ENCODE measurements around the gene TRIM56. TPM values are rescaled to one million over a fixed set of nuclear protein-coding genes. Genes with fewer than 3 reads are reported as not detected.
"Not testable (repeated sequence)": the region's sequence is repeated elsewhere in the genome, so short reads cannot be mapped to it uniquely, and the experiment has no call there.

TRIM56 gene
- total and polyA plus RNA-seq, 9 of the 15 experiments (the other 6 are each of a cell fraction or from before 2014, with no cell fraction given): 2.0 to 29.7 (median 11.6) TPM

DNA sequence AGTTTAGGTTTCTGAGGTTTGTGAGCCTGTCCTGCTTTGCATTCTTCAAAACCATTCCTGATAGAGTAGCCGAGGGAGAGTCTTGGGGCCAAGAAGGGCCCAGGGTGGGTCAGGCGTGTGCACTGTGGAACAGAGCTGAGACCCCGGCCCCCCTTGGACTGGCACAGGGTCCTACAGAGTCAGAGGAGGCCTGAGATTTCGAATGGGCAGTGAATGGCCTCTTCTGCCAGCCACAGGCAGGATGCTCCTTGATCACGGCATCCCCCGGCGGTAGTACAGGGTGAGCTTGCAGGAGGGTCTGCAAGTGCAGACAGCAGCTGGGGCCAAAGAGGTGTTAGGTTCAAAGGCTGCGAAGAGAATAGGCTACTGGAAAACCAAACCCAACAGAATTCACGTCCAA lies 4.6 kb downstream of the TRIM56 start:
- CTCF ChIA-PET (ENCODE audit: low intra/inter-chr PET ratio): no interaction called here
- in situ Hi-C loops (cut with MboI): no loop called here
- no peak for FAIRE-seq

DNA sequence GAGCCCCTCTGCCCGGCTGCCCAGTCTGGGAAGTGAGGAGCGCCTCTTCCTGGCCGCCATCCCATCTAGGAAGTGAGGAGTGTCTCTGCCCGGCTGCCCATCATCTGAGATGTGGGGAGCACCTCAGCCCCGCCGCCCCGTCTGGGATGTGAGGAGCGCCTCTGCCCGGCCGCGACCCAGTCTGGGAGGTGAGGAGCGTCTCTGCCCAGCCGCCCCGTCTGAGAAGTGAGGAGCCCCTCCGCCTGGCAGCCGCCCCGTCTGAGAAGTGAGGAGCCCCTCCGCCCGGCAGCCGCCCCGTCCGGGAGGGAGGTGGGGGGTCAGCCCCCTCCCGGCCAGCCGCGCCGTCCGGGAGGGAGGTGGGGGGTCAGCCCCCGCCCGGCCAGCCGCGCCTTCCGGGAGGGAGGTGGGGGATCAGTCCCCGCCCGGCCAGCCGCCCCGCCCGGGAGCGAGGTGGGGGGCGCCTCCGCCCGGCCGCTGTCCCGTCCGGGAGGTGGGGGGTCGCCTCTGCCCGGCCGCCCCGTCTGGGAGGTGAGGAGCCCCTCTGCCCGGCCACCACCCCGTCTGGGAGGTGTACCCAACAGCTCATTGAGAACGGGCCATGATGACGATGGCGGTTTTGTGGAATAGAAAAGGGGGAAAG lies 7.1 kb downstream of the TRIM56 start:
- H3K4me3 ChIP-seq; H3K27me3 ChIP-seq (ENCODE audit: control insufficient read depth in 2 of 2, insufficient read depth in 2 of 2, low read length in 2 of 2); FAIRE-seq; DNase-seq (ENCODE audit: extremely low read depth in 1 of 4, low spot score in 3 of 4); in situ Hi-C loops (cut with MboI); H3K4me2 ChIP-seq (ENCODE audit: insufficient read depth, low read length); H3K79me2 ChIP-seq (ENCODE audit: control insufficient read depth, insufficient read depth, low read length); H3K9me1 ChIP-seq (ENCODE audit: control insufficient read depth, insufficient read depth, low read length); H3K9me3 ChIP-seq (replicated peaks; ENCODE audit: control insufficient read depth, insufficient read depth, low read depth, low read length); CTCF ChIA-PET (ENCODE audit: low intra/inter-chr PET ratio); H3K27ac ChIP-seq (ENCODE audit: extremely low read depth, low read depth, low read length); H4K20me1 ChIP-seq (replicated peaks; ENCODE audit: control insufficient read depth, insufficient read depth, low read length); intact Hi-C loops (cut with micrococcal nuclease); H3K9ac ChIP-seq (ENCODE audit: insufficient read depth in 1 of 2, low read depth in 2 of 2, low read length in 2 of 2); BruUV-seq (replicated peaks); H2AFZ ChIP-seq (ENCODE audit: low read depth, low read length); ATAC-seq: not testable (repeated sequence)
- POLR2A ChIA-PET: interaction anchor here (0.7 kb wide), 1 partner anchor 642 kb away, joined by 5 read pairs; no protein-coding TSS in a partner anchor
- 76% methylated on average over 19 of the region's 53 CpGs for WGBS (ENCODE audit: insufficient coverage, low coverage, missing lambda C conversion rate)
- peaks cover 21 to 29% of the 10 kb centered on the region in 2 experiments; a peak in 4 of 5 replicates for H3K4me1 ChIP-seq (replicated peaks in 1 of 2; ENCODE audit: control insufficient read depth in 2 of 2, insufficient read depth in 2 of 2, low read length in 2 of 2)
- H3K36me3 ChIP-seq (ENCODE audit: control insufficient read depth, insufficient read depth, low read length): peaks cover 21% of the 10 kb centered on the region; the same call in 1 of the 3 replicates

More for the DNA sequence above, 4.6 kb downstream of the TRIM56 start:
- peaks cover 21% of the 10 kb centered on the region for H3K79me2 ChIP-seq (ENCODE audit: control insufficient read depth, insufficient read depth, low read length)
- no peak overlapping the region for H2AFZ ChIP-seq (ENCODE audit: low read depth, low read length)
- BruUV-seq (replicated peaks): no TSS peak
- ATAC-seq (no peak), DNase-seq (ENCODE audit: extremely low read depth in 1 of 4, low spot score in 3 of 4) (no peak)
- WGBS (ENCODE audit: insufficient coverage, low coverage, missing lambda C conversion rate): 90% methylated on average over 9 of the region's 9 CpGs
- H3K4me3 ChIP-seq: no peak overlapping the region
- TF ChIP-seq RBM14 (IDR thresholded peaks at IDR 0.05; ENCODE audit: borderline replicate concordance, insufficient read depth, low read depth, low read length) (no peak), ARID1B (IDR thresholded peaks at IDR 0.05) (no peak), POLR2G (IDR thresholded peaks at IDR 0.05; ENCODE audit: low read depth, low read length) (peak; percentile 42; the same call in 1 of the 2 replicates)
- no peaks in the 10 kb centered on the region for H3K9me3 ChIP-seq (replicated peaks; ENCODE audit: control insufficient read depth, insufficient read depth, low read depth, low read length)
- no peaks in the 10 kb centered on the region; the same call in none of the 2 replicates for H4K20me1 ChIP-seq (replicated peaks; ENCODE audit: control insufficient read depth, insufficient read depth, low read length)
- H3K36me3 ChIP-seq (ENCODE audit: control insufficient read depth, insufficient read depth, low read length): peaks cover 30% of the 10 kb centered on the region; the same call in 2 of the 3 replicates
- peak overlapping the region in 1 of 2 experiments; percentile 72; a peak in 1 of 4 replicates for H3K9ac ChIP-seq (ENCODE audit: insufficient read depth in 1 of 2, low read depth in 2 of 2, low read length in 2 of 2)
- H3K27ac ChIP-seq (ENCODE audit: extremely low read depth, low read depth, low read length): no peak overlapping the region
- H3K27me3 ChIP-seq (ENCODE audit: control insufficient read depth in 2 of 2, insufficient read depth in 2 of 2, low read length in 2 of 2): no peaks in the 10 kb centered on the region
- intact Hi-C loops (cut with micrococcal nuclease): no loop called here
- no peaks in the 10 kb centered on the region for H3K9me1 ChIP-seq (ENCODE audit: control insufficient read depth, insufficient read depth, low read length)
- POLR2A ChIA-PET: interaction anchor here (0.5 to 1.1 kb wide), 4 partner anchors 13 to 189 kb away, joined by 3 to 4 read pairs (median 4); no protein-coding TSS in a partner anchor
- no peak overlapping the region for H3K4me2 ChIP-seq (ENCODE audit: insufficient read depth, low read length)
- peaks cover 11 to 41% of the 10 kb centered on the region in 2 experiments; a peak in 4 of 5 replicates for H3K4me1 ChIP-seq (replicated peaks in 1 of 2; ENCODE audit: control insufficient read depth in 2 of 2, insufficient read depth in 2 of 2, low read length in 2 of 2)

All from K562 (cell line).